Hair follicular keratinocyte (primary cell): ENCODE data around the gene HSPA1L. TPM values are rescaled to one million over a fixed set of nuclear protein-coding genes. Genes with fewer than 3 reads are reported as not detected.

Experiments used
- total RNA-seq: library from RNA; depleted of rRNA; stranded (reverse); fragments of >200 nt; gene quantifications from 2 replicates; pipeline ENCODE4 v1.2.3, GENCODE V29; 2015

The HSPA1L gene
- total RNA-seq, result 0.53 and 0.62 TPM in 2 replicates

GRCh38 chr6:31815025-31815838, at the start of gene HSPA1L, which contains the start of gene HSPA1A:
HSPA1L (minus strand) TSS chr6:31815283; CDS start chr6:31811972, 3,311 bp downstream.
HSPA1A (plus strand) TSS chr6:31815543; CDS start chr6:31815757, 214 bp downstream.

GRCh38 chr6:31862344-31863235, 47.5 kb upstream of the HSPA1L start, which contains the start of gene NEU1:
NEU1 (minus strand) TSS chr6:31862821; CDS start chr6:31862776, 45 bp downstream.

GRCh38 chr6:31827286-31828079, 12.4 kb upstream of the HSPA1L start, which contains the start of gene HSPA1B:
HSPA1B (plus strand) TSS chr6:31827738; CDS start chr6:31827951, 213 bp downstream.

GRCh38 chr6:31806470-31807272, 8.4 kb downstream of the HSPA1L start, which contains the start of gene LSM2:
LSM2 (minus strand) TSS chr6:31806966; CDS start chr6:31806757, 209 bp downstream.

GRCh38 chr6:31795616-31796298, 19.3 kb downstream of the HSPA1L start, which contains the start of gene VARS1:
VARS1 (minus strand) TSS chr6:31795752; CDS start chr6:31795217, 535 bp downstream.

GRCh38 chr6:31776989-31777666, 38.0 kb downstream of the HSPA1L start, which contains the start of gene VWA7:
VWA7 (minus strand) TSS chr6:31777328; CDS start chr6:31776779, 549 bp downstream.

GRCh38 chr6:31762356-31762755, 52.7 kb downstream of the HSPA1L start, which contains the start of gene SAPCD1:
SAPCD1 (plus strand) TSS chr6:31762656; CDS start chr6:31763055, 399 bp downstream.

Other genes with a start within 250 kb of the HSPA1L start
- not detected in 2 replicates for gene LTA, start 243.0 kb downstream of the HSPA1L start, total RNA-seq
- 3.3 and 4.5 TPM in 2 replicates for gene TNF, start 239.7 kb downstream of the HSPA1L start, total RNA-seq
- gene LTB, start 232.9 kb downstream of the HSPA1L start, total RNA-seq, result 0.49 and 1.5 TPM in 2 replicates
- gene LST1, start 229.0 kb downstream of the HSPA1L start, total RNA-seq, result not detected in 2 replicates
- not detected in 2 replicates for gene NCR3, start 222.3 kb downstream of the HSPA1L start, total RNA-seq
- not detected in 2 replicates for gene AIF1, start 200.0 kb downstream of the HSPA1L start, total RNA-seq
- 88.0 and 92.7 TPM in 2 replicates for gene PRRC2A, start 194.6 kb downstream of the HSPA1L start, total RNA-seq
- gene BAG6, start 162.6 kb downstream of the HSPA1L start, total RNA-seq, result 195 and 196 TPM in 2 replicates
- 1.2 and 2.3 TPM in 2 replicates for gene APOM, start 159.4 kb downstream of the HSPA1L start, total RNA-seq
- gene C6orf47, start 154.5 kb downstream of the HSPA1L start, total RNA-seq, result 16.0 and 20.2 TPM in 2 replicates
- 13.1 and 16.0 TPM in 2 replicates for gene GPANK1, start 150.3 kb downstream of the HSPA1L start, total RNA-seq
- 251 and 316 TPM in 2 replicates for gene CSNK2B, start 149.2 kb downstream of the HSPA1L start, total RNA-seq
- 1.9 and 2.3 TPM in 2 replicates for gene LY6G5B, start 145.3 kb downstream of the HSPA1L start, total RNA-seq
- 0.70 and 0.76 TPM in 2 replicates for gene LY6G5C, start 134.2 kb downstream of the HSPA1L start, total RNA-seq
- gene ABHD16A, start 112.0 kb downstream of the HSPA1L start, total RNA-seq, result 24.0 and 27.8 TPM in 2 replicates
- not detected in 2 replicates for gene LY6G6F, start 108.4 kb downstream of the HSPA1L start, total RNA-seq
- gene LY6G6D, start 99.9 kb downstream of the HSPA1L start, total RNA-seq, result not detected in 2 replicates
- gene LY6G6C, start 93.5 kb downstream of the HSPA1L start, total RNA-seq, result 0.15 TPM in 1 of 2 replicates, not detected in the other
- not detected in 2 replicates for gene MPIG6B, start 91.9 kb downstream of the HSPA1L start, total RNA-seq
- 9.5 and 16.1 TPM in 2 replicates for gene DDAH2, start 86.0 kb downstream of the HSPA1L start, total RNA-seq
- gene CLIC1, start 78.8 kb downstream of the HSPA1L start, total RNA-seq, result 805 and 887 TPM in 2 replicates
- gene MSH5, start 75.3 kb downstream of the HSPA1L start, total RNA-seq, result 6.2 and 7.4 TPM in 2 replicates
- gene SAPCD1, start 52.6 kb downstream of the HSPA1L start, total RNA-seq, result 0.70 and 1.5 TPM in 2 replicates
- gene VWA7, start 38.0 kb downstream of the HSPA1L start, total RNA-seq, result 0.19 and 0.86 TPM in 2 replicates
- gene VARS1, start 19.5 kb downstream of the HSPA1L start, total RNA-seq, result 84.7 and 118 TPM in 2 replicates
- gene LSM2, start 8.3 kb downstream of the HSPA1L start, total RNA-seq, result 95.7 and 134 TPM in 2 replicates
- 37.6 and 59.1 TPM in 2 replicates for gene HSPA1A, start 260 bp upstream of the HSPA1L start, total RNA-seq
- 76.1 and 133 TPM in 2 replicates for gene HSPA1B, start 12.5 kb upstream of the HSPA1L start, total RNA-seq
- 33.3 and 33.7 TPM in 2 replicates for gene NEU1, start 47.5 kb upstream of the HSPA1L start, total RNA-seq
- gene SLC44A4, start 63.7 kb upstream of the HSPA1L start, total RNA-seq, result 0.04 TPM in 1 of 2 replicates, not detected in the other
- gene EHMT2, start 82.4 kb upstream of the HSPA1L start, total RNA-seq, result 22.2 and 24.5 TPM in 2 replicates
- gene ZBTB12, start 86.8 kb upstream of the HSPA1L start, total RNA-seq, result 0.30 and 0.39 TPM in 2 replicates
- gene C2, start 112.4 kb upstream of the HSPA1L start, total RNA-seq, result not detected in 2 replicates
- gene CFB, start 130.8 kb upstream of the HSPA1L start, total RNA-seq, result 1.2 and 3.4 TPM in 2 replicates
- gene NELFE, start 143.7 kb upstream of the HSPA1L start, total RNA-seq, result 129 and 171 TPM in 2 replicates
- 34.5 and 47.2 TPM in 2 replicates for gene SKIC2, start 143.9 kb upstream of the HSPA1L start, total RNA-seq
- 17.2 and 20.9 TPM in 2 replicates for gene DXO, start 156.9 kb upstream of the HSPA1L start, total RNA-seq
- gene C4A, start 166.8 kb upstream of the HSPA1L start, total RNA-seq, result 1.7 and 3.4 TPM in 2 replicates
- 1.2 and 2.4 TPM in 2 replicates for gene C4B, start 199.5 kb upstream of the HSPA1L start, total RNA-seq
- gene CYP21A2, start 223.1 kb upstream of the HSPA1L start, total RNA-seq, result not detected in 2 replicates